HCT116 (cell line): ENCODE data around the gene TRRAP. TPM values are rescaled to one million over a fixed set of nuclear protein-coding genes. Genes with fewer than 3 reads are reported as not detected.

Experiments used
- ATAC-seq: fragments of 200-7000 bp; cut with Tn5 transposase; 2 replicates; pipeline ENCODE4 v1.9.1; 2020; ENCODE audit warnings: mild to moderate bottlenecking, moderate library complexity
- BruUV-seq: library from RNA; stranded (reverse); fragments of 400-500 nt; replicated peaks from 2 replicates; lab custom pipeline; 2021; lab: Mats Ljungman, UMichigan
- CTCF ChIA-PET: fragments of 300-600 bp; sonication (Branson Sonifier 250); formaldehyde crosslinking; loops from one replicate; lab custom pipeline; 2021; ENCODE audit warnings: antibody characterized with exemption; lab: Charles Lee
- POLR2A ChIA-PET: fragments of 300-600, 350-600 bp; sonication (Branson Sonifier 250); formaldehyde crosslinking; loops from one replicate; lab custom pipeline; 2021; ENCODE audit warnings: antibody characterized with exemption; lab: Charles Lee
- RAD21 ChIA-PET, 2 experiments: fragments of 300-600 bp; sonication (Branson Sonifier 250); formaldehyde crosslinking; loops; one replicate each; lab custom pipeline; 2023; ENCODE audit warnings: low total read pairs in 2 of 2; ENCODE audit not compliant: uncharacterized antibody in 2 of 2, unreplicated experiment in 2 of 2, low non-redundant PET in 1 of 2; lab: Charles Lee
- DNase-seq: peaks from one replicate; pipeline ENCODE4 v3.0.0-alpha.2; 2010; ENCODE audit warnings: low read depth, low spot score
- H2AFZ ChIP-seq: fragments of 200-600 bp; shearing (Covaris generic), sonication (generic); 2 replicates; pipeline ENCODE4 v1.6.1; 2017; ENCODE audit warnings: low read depth, mixed run types, mixed read lengths, antibody characterized with exemption, low read length; ENCODE audit not compliant: poor library complexity, severe bottlenecking
- H3K27ac ChIP-seq: 2 replicates; pipeline ENCODE4 v1.5.1; 2012; ENCODE audit warnings: low read depth, low read length
- H3K27me3 ChIP-seq: fragments of 200-600 bp; sonication (generic); 2 replicates; pipeline ENCODE4 v1.6.1; 2016; ENCODE audit warnings: mixed run types, low read length, mixed read lengths; ENCODE audit not compliant: insufficient read depth
- H3K36me3 ChIP-seq, 2 experiments: fragments of 200-500 bp in 1 of 2; fragments of 200-600 bp in 1 of 2; sonication (Bioruptor generic) in 1 of 2; sonication (generic) in 1 of 2; 2 replicates each; pipeline versions ENCODE4 v1.5.1 to v1.6.1; 2014 to 2016; ENCODE audit warnings: low read length in 2 of 2, inconsistent platforms in 1 of 2, mixed read lengths in 1 of 2, mixed run types in 1 of 2; ENCODE audit not compliant: insufficient read depth in 2 of 2, control insufficient read depth in 1 of 2
- H3K4me1 ChIP-seq, 2 experiments: fragments of 200-600 bp in 1 of 2; sonication (generic) in 1 of 2; 2 replicates each; pipeline versions ENCODE4 v1.5.1 to v1.6.1; 2012 to 2017; ENCODE audit warnings: low read length in 2 of 2, inconsistent platforms in 1 of 2, mild to moderate bottlenecking in 1 of 2, mixed read lengths in 1 of 2, mixed run types in 1 of 2, moderate library complexity in 1 of 2; ENCODE audit not compliant: insufficient read depth in 2 of 2, control insufficient read depth in 1 of 2
- H3K4me2 ChIP-seq: fragments of 200-600 bp; sonication (generic); 2 replicates; pipeline ENCODE4 v1.6.1; 2017; ENCODE audit warnings: mixed run types, low read length, mixed read lengths
- H3K4me3 ChIP-seq, 2 experiments: fragments of 200-600 bp in 1 of 2; sonication (generic) in 1 of 2; replicated peaks in 1 of 2; 2 replicates each; pipeline ENCODE4 v1.5.1; 2011 to 2016; ENCODE audit warnings: low read length in 2 of 2, control low read depth in 1 of 2, low read depth in 1 of 2, mild to moderate bottlenecking in 1 of 2, mixed read lengths in 1 of 2, mixed run types in 1 of 2
- H3K79me2 ChIP-seq: fragments of 200-600 bp; sonication (generic); 2 replicates; pipeline ENCODE4 v1.6.1; 2017; ENCODE audit warnings: mild to moderate bottlenecking, mixed run types, low read length, moderate library complexity, mixed read lengths; ENCODE audit not compliant: insufficient read depth
- H3K9ac ChIP-seq: fragments of 200-600 bp; sonication (generic); 2 replicates; pipeline ENCODE4 v1.6.1; 2016; ENCODE audit warnings: low read length, mixed read lengths
- H3K9me2 ChIP-seq: fragments of 200-600 bp; sonication (generic), shearing (Covaris generic); 2 replicates; pipeline ENCODE4 v1.6.1; 2017; ENCODE audit warnings: mixed run types, mild to moderate bottlenecking, moderate library complexity; ENCODE audit not compliant: insufficient read depth
- H3K9me3 ChIP-seq, 2 experiments: fragments of 200-500 bp in 1 of 2; fragments of 200-600 bp in 1 of 2; sonication (Bioruptor generic) in 1 of 2; sonication (generic) in 1 of 2; 2 replicates each; pipeline ENCODE4 v1.6.1; 2014 to 2017; ENCODE audit warnings: low read length in 2 of 2, mixed read lengths in 2 of 2, inconsistent platforms in 1 of 2, low read depth in 1 of 2, mild to moderate bottlenecking in 1 of 2, mixed run types in 1 of 2, moderate library complexity in 1 of 2; ENCODE audit not compliant: control insufficient read depth in 1 of 2, insufficient read depth in 1 of 2
- H4K20me1 ChIP-seq: fragments of 200-600 bp; sonication (generic), shearing (Covaris generic); 2 replicates; pipeline ENCODE4 v1.6.1; 2017; ENCODE audit warnings: mixed run types, mild to moderate bottlenecking, moderate library complexity; ENCODE audit not compliant: insufficient read depth
- CBX3 ChIP-seq: IDR thresholded peaks from 2 replicates; pipeline ENCODE4 v1.6.1; 2012; ENCODE audit warnings: low read depth
- CEBPB ChIP-seq: IDR thresholded peaks from 2 replicates; pipeline ENCODE4 v1.6.1; 2012; ENCODE audit warnings: low read depth
- EGR1 ChIP-seq: IDR thresholded peaks from 2 replicates; pipeline ENCODE4 v1.6.1; 2012; ENCODE audit warnings: low read depth
- ELF1 ChIP-seq: IDR thresholded peaks from 2 replicates; pipeline ENCODE4 v1.6.1; 2012; ENCODE audit warnings: low read depth, borderline replicate concordance
- EZH2 ChIP-seq: fragments of 200-600 bp; sonication (generic); IDR thresholded peaks from 2 replicates; pipeline ENCODE4 v1.6.1; 2017; ENCODE audit warnings: antibody characterized with exemption, mixed run types
- EZH2phosphoT487 ChIP-seq: fragments of 200-600 bp; IDR thresholded peaks from 2 replicates; pipeline ENCODE4 v1.6.1; 2018; ENCODE audit warnings: antibody characterized with exemption, borderline replicate concordance
- FOSL1 ChIP-seq: IDR thresholded peaks from 2 replicates; pipeline ENCODE4 v1.6.1; 2012; ENCODE audit warnings: low read depth
- JUND ChIP-seq: IDR thresholded peaks from 2 replicates; pipeline ENCODE4 v1.6.1; 2012
- POLR2A ChIP-seq: IDR thresholded peaks from 2 replicates; pipeline ENCODE4 v1.7.0; 2011; ENCODE audit warnings: borderline replicate concordance; ENCODE audit not compliant: insufficient read depth, insufficient read length; ENCODE audit errors: extremely low read depth
- POLR2AphosphoS5 ChIP-seq: IDR thresholded peaks from 2 replicates; pipeline ENCODE4 v1.6.1; 2011; ENCODE audit warnings: mild to moderate bottlenecking, low read depth, low read length, moderate library complexity
- SIN3A ChIP-seq: IDR thresholded peaks from 2 replicates; pipeline ENCODE4 v1.6.1; 2012; ENCODE audit warnings: low read depth
- SP1 ChIP-seq: IDR thresholded peaks from 2 replicates; pipeline ENCODE4 v1.6.1; 2012; ENCODE audit warnings: low read depth
- SRF ChIP-seq: IDR thresholded peaks from 2 replicates; pipeline ENCODE4 v1.6.1; 2012; ENCODE audit warnings: low read depth
- TCF7L2 ChIP-seq: IDR thresholded peaks from 2 replicates; pipeline ENCODE4 v1.7.0; 2011; ENCODE audit warnings: borderline replicate concordance, inconsistent platforms; ENCODE audit not compliant: insufficient read depth, insufficient read length; ENCODE audit errors: extremely low read depth
- ZFX ChIP-seq: fragments of 450-650 bp; IDR thresholded peaks from 2 replicates; pipeline ENCODE4 v1.6.1; 2017
- intact Hi-C: fragments of 100-400 bp; cut with micrococcal nuclease; formaldehyde crosslinking; loops from 2 replicates; pipeline ENCODE4 v1.10.0; 2022
- total RNA-seq: library from RNA; stranded (reverse); gene quantifications from one replicate; pipeline ENCODE4 v1.2.1, GENCODE V29; 2021; ENCODE audit not compliant: unreplicated experiment
- TF ChIP-seq, protein P1 (sequence below): IDR thresholded peaks from 2 replicates; pipeline ENCODE4 v1.6.1; 2012
- TF ChIP-seq, protein P2 (sequence below): IDR thresholded peaks from 2 replicates; pipeline ENCODE4 v1.6.1; 2011; ENCODE audit warnings: mild to moderate bottlenecking, low read length, moderate library complexity; ENCODE audit not compliant: insufficient replicate concordance; ENCODE audit errors: extremely low read depth

TRRAP gene
- total RNA-seq, 1 experiment from 2014 or later: 44.5 TPM

- no peak for DNase-seq
- no peaks in the 10 kb centered on the region for H3K27me3 ChIP-seq
- no peaks in the 10 kb centered on the region for H4K20me1 ChIP-seq
- H3K9me3 ChIP-seq: no peaks in the 10 kb centered on the region
- H2AFZ ChIP-seq: no peak overlapping the region
- H3K9me2 ChIP-seq: no peaks in the 10 kb centered on the region
- H3K4me2 ChIP-seq: no peak overlapping the region
- H3K4me1 ChIP-seq: no peaks in the 10 kb centered on the region
- intact Hi-C loops: no loop called here
- no peak overlapping the region for H3K27ac ChIP-seq
- ChIA-PET CTCF (no interaction called here), RAD21 (no interaction called here), POLR2A (no interaction called here)
- no peak overlapping the region for H3K9ac ChIP-seq
- no TSS peak for BruUV-seq
- TF ChIP-seq EZH2phosphoT487 (no peak), EGR1 (no peak), POLR2AphosphoS5 (no peak), SRF (no peak), CBX3 (no peak), CEBPB (no peak), ZFX (no peak), EZH2 (no peak), FOSL1 (no peak), SIN3A (no peak), SP1 (no peak), TCF7L2 (no peak), JUND (no peak), POLR2A (no peak), ELF1 (no peak)
- TF ChIP-seq, protein P1, sequence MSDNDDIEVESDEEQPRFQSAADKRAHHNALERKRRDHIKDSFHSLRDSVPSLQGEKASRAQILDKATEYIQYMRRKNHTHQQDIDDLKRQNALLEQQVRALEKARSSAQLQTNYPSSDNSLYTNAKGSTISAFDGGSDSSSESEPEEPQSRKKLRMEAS: no peak
- TF ChIP-seq, protein P2, sequence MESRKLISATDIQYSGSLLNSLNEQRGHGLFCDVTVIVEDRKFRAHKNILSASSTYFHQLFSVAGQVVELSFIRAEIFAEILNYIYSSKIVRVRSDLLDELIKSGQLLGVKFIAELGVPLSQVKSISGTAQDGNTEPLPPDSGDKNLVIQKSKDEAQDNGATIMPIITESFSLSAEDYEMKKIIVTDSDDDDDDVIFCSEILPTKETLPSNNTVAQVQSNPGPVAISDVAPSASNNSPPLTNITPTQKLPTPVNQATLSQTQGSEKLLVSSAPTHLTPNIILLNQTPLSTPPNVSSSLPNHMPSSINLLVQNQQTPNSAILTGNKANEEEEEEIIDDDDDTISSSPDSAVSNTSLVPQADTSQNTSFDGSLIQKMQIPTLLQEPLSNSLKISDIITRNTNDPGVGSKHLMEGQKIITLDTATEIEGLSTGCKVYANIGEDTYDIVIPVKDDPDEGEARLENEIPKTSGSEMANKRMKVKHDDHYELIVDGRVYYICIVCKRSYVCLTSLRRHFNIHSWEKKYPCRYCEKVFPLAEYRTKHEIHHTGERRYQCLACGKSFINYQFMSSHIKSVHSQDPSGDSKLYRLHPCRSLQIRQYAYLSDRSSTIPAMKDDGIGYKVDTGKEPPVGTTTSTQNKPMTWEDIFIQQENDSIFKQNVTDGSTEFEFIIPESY: no peak
- no peak overlapping the region for H3K4me3 ChIP-seq
- peaks cover 43 to 50% of the 10 kb centered on the region in 2 experiments; a peak in 3 of 4 replicates for H3K36me3 ChIP-seq
- no peaks in the 10 kb centered on the region for H3K79me2 ChIP-seq
- ATAC-seq: no peak
Observed at GRCh38 chr7:98969386-98969785, 91.1 kb downstream of the TRRAP start.
